ENCODE data around the gene CRADD. TPM values are rescaled to one million over a fixed set of nuclear protein-coding genes. Genes with fewer than 3 reads are reported as not detected.

CRADD gene
- total RNA-seq, 2 experiments from 2014 or later, result 7.0 to 11.3 TPM

DNA sequence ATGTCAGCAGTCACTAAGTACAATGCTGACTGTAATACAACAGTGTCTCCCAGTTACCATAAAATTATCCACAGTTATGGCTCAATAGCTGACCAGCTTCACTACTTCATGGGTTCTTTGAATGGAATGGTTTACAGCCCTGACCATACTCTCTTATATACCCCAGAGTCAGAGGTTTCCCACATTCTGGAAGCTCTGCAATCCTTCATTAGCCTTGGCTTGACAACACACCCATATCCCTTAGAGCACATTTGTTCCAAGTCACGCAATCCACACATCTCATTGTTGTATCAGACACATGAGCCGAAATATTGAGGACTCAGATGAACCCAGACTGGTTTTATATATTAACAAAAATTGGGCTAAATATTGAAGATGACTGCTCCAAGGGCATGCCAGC lies 261.8 kb downstream of the CRADD start:
- H3K36me3 Mint-ChIP-seq (ENCODE audit: low read depth), result no peaks in the 10 kb centered on the region
- no peak for DNase-seq
- no peak overlapping the region for H3K27ac Mint-ChIP-seq
- no peaks in the 10 kb centered on the region for H3K4me1 Mint-ChIP-seq (ENCODE audit: low read depth)
- ATAC-seq, result no peak
- CTCF ChIA-PET, result no interaction called here
- H3K9me3 Mint-ChIP-seq, result peaks cover 6% of the 10 kb centered on the region
- H3K4me3 Mint-ChIP-seq, result no peak overlapping the region
- intact Hi-C loops (cut with micrococcal nuclease), result no loop called here
- POLR2A ChIA-PET, result no interaction called here
- H3K27me3 Mint-ChIP-seq, result no peaks in the 10 kb centered on the region
- TF ChIP-seq, protein P1, sequence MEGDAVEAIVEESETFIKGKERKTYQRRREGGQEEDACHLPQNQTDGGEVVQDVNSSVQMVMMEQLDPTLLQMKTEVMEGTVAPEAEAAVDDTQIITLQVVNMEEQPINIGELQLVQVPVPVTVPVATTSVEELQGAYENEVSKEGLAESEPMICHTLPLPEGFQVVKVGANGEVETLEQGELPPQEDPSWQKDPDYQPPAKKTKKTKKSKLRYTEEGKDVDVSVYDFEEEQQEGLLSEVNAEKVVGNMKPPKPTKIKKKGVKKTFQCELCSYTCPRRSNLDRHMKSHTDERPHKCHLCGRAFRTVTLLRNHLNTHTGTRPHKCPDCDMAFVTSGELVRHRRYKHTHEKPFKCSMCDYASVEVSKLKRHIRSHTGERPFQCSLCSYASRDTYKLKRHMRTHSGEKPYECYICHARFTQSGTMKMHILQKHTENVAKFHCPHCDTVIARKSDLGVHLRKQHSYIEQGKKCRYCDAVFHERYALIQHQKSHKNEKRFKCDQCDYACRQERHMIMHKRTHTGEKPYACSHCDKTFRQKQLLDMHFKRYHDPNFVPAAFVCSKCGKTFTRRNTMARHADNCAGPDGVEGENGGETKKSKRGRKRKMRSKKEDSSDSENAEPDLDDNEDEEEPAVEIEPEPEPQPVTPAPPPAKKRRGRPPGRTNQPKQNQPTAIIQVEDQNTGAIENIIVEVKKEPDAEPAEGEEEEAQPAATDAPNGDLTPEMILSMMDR (IDR thresholded peaks at IDR 0.05), result no peak

DNA sequence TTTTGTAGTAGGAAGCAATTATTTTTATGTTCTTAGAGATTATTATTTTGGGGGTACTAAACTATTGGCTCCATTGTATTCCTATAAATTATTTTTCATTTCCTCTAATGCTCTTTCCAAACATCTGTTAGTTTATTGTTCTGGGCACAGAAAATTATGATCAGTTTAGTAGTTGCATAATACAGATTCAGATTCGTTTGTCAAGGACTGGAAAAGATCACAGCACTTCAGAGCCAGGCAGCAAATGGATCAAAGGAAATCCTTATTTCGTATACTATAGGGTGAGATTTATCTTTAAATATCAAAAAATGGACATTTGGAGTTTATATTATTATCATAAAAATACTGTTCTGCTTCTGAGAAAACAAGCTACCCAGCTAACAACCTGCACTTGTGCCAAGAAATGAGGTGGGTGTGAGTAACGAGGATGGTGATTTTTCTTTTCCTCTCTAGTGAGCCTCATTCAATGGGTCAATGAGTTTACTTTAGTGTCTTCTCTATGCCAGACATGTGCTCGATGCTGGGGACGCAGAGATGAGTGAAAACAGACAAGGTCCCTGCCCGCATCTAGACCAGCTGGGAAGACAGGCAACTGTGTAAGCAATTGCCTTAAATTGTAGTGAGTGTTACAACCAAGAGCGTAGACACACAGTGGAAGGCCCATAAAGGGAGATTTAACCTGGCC lies 262.6 kb downstream of the CRADD start:
- ChIA-PET CTCF (no interaction called here), POLR2A (no interaction called here)
- no peak for DNase-seq
- Mint-ChIP-seq H3K4me3 (no peak overlapping the region), H3K27ac (no peak overlapping the region), H3K9me3 (peaks cover 6% of the 10 kb centered on the region), H3K36me3 (ENCODE audit: low read depth) (no peaks in the 10 kb centered on the region), H3K4me1 (ENCODE audit: low read depth) (no peaks in the 10 kb centered on the region), H3K27me3 (no peaks in the 10 kb centered on the region)
- ATAC-seq, result no peak
- intact Hi-C loops (cut with micrococcal nuclease), result no loop called here
- TF ChIP-seq, protein P1 (IDR thresholded peaks at IDR 0.05), result no peak

DNA sequence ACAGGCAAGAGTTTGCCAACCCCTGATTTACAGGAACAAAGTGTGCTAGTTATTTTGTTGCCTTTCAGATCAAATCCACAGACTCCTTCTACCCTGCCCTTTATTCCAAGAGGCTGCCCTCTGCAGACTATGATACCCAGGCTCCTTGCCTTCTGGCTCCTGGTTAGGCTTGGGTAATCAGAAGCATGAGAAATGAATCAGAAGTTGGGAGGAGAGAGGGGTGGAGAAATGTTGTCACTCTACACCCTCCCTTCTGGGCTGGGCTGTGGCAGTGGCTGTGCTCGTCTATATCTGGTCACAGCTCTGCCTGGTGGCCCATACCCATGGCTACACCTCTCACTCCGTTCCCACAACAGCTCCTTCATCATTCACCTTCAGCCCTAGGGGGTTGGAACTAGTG lies 266.6 kb downstream of the CRADD start:
- Mint-ChIP-seq H3K9me3 (no peaks in the 10 kb centered on the region), H3K4me1 (ENCODE audit: low read depth) (no peaks in the 10 kb centered on the region), H3K36me3 (ENCODE audit: low read depth) (no peaks in the 10 kb centered on the region), H3K4me3 (no peak overlapping the region), H3K27me3 (peaks cover 3% of the 10 kb centered on the region), H3K27ac (no peak overlapping the region)
- DNase-seq, result no peak
- ATAC-seq, result no peak
- TF ChIP-seq, protein P1 (IDR thresholded peaks at IDR 0.05), result no peak
- intact Hi-C loops (cut with micrococcal nuclease), result no loop called here
- ChIA-PET POLR2A (no interaction called here), CTCF (no interaction called here)

DNA sequence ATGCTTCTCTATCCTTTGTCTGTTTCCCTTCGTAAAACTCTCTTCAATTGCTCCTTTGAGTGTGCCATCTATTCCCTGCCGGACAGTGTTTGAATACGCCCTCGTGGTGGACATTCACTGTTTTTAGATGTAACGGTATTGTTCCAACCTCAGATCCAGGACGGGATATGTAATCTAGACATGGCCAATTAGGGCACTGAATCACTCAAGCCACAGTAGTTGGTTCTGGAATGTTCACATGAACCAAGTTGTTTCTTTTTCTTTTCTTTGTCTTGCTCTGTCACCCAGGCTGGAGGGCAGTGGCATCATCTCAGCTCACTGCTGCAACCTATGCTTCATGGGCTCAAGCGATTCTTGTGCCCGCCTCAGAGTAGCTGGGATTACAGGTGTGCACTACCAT lies 267.0 kb downstream of the CRADD start:
- DNase-seq (no peak), ATAC-seq (no peak)
- H3K27ac Mint-ChIP-seq, result no peak overlapping the region
- peaks cover under 1% of the 10 kb centered on the region for H3K9me3 Mint-ChIP-seq
- no peak overlapping the region for H3K4me3 Mint-ChIP-seq
- CTCF ChIA-PET, result no interaction called here
- no peaks in the 10 kb centered on the region for H3K36me3 Mint-ChIP-seq (ENCODE audit: low read depth)
- H3K4me1 Mint-ChIP-seq (ENCODE audit: low read depth), result no peaks in the 10 kb centered on the region
- TF ChIP-seq, protein P1 (IDR thresholded peaks at IDR 0.05), result no peak
- intact Hi-C loops (cut with micrococcal nuclease), result no loop called here
- H3K27me3 Mint-ChIP-seq, result peaks cover 3% of the 10 kb centered on the region
- POLR2A ChIA-PET, result no interaction called here

Other genes with a start within 250 kb of the CRADD start
- 100 to 1,000 TPM; 186 to 192 TPM for gene UBE2N, start 235.4 kb upstream of the CRADD start, total RNA-seq
- gene MRPL42, start 209.9 kb upstream of the CRADD start, total RNA-seq, result 10 to 100 TPM; 85.6 to 87.6 TPM
- 10 to 100 TPM; 40.5 to 40.8 TPM for gene SOCS2, start 104.7 kb upstream of the CRADD start, total RNA-seq